Mucosa of rectum (tissue), 2 donors: Measurements from ENCODE around the gene NTSR2.

Experiments used
- H3K27ac ChIP-seq, 2 donors: one replicate each; pipeline ENCODE4 v1.7.0; 2013; ENCODE audit warnings: inconsistent platforms in 2 of 2, low read depth in 2 of 2, low read length in 2 of 2
- H3K27me3 ChIP-seq, 2 donors: one replicate each; pipeline ENCODE4 v1.7.0; 2013; ENCODE audit warnings: low read length in 2 of 2; ENCODE audit not compliant: control insufficient read depth in 2 of 2, insufficient read depth in 2 of 2
- H3K36me3 ChIP-seq, 2 donors: one replicate each; pipeline ENCODE4 v1.7.0; 2013; ENCODE audit warnings: low read length in 2 of 2; ENCODE audit not compliant: control insufficient read depth in 2 of 2, insufficient read depth in 2 of 2
- H3K4me1 ChIP-seq, 2 donors: one replicate each; pipeline ENCODE4 v1.7.0; 2013; ENCODE audit warnings: low read length in 2 of 2, mild to moderate bottlenecking in 1 of 2; ENCODE audit not compliant: control insufficient read depth in 2 of 2, insufficient read depth in 2 of 2
- H3K4me3 ChIP-seq, 2 donors: one replicate each; pipeline ENCODE4 v1.7.0; 2013; ENCODE audit warnings: low read length in 2 of 2
- H3K9ac ChIP-seq, 2 donors: one replicate each; pipeline ENCODE4 v1.7.0; 2013; ENCODE audit warnings: low read length in 2 of 2, low read depth in 1 of 2, mild to moderate bottlenecking in 1 of 2
- H3K9me3 ChIP-seq, 2 donors: one replicate each; pipeline ENCODE4 v1.7.0; 2013; ENCODE audit warnings: low read length in 2 of 2; ENCODE audit not compliant: control insufficient read depth in 2 of 2
- donor health status: healthy.
- donor health status: Normal muscosa, but diverticular disease.

Gene NTSR2

GRCh38 chr2:11669454-11670291 is at the start of gene NTSR2:
TSS of gene NTSR2 (minus strand) at chr2:11670195. CDS start at chr2:11670129, 66 bp downstream.
- peaks cover 5 to 10% of the 10 kb centered on the region in 2 donors for H3K27me3 ChIP-seq
- no peaks in the 10 kb centered on the region for H3K4me1 ChIP-seq
- no peak within 1 kb of the TSS for H3K27ac ChIP-seq
- H3K9ac ChIP-seq: no peak within 1 kb of the TSS
- no peaks in the 10 kb centered on the region for H3K9me3 ChIP-seq
- H3K36me3 ChIP-seq: no peaks in the 10 kb centered on the region
- H3K4me3 ChIP-seq: no peak within 1 kb of the TSS

- H3K27me3 ChIP-seq: peaks cover 0 to 9% of the 10 kb centered on the region in 2 donors
- H3K4me3 ChIP-seq: no peak overlapping the region
- H3K9ac ChIP-seq: no peak overlapping the region
- no peaks in the 10 kb centered on the region for H3K36me3 ChIP-seq
- H3K9me3 ChIP-seq: no peaks in the 10 kb centered on the region
- H3K4me1 ChIP-seq: no peaks in the 10 kb centered on the region
- H3K27ac ChIP-seq: no peak overlapping the region
Measured at GRCh38 chr2:11719230-11719977, 49.4 kb upstream of the NTSR2 start.

GRCh38 chr2:11718606-11719005 is 48.6 kb upstream of the NTSR2 start:
- H3K36me3 ChIP-seq: no peaks in the 10 kb centered on the region
- no peak overlapping the region for H3K27ac ChIP-seq
- H3K4me1 ChIP-seq: no peaks in the 10 kb centered on the region
- peaks cover 0 to 9% of the 10 kb centered on the region in 2 donors for H3K27me3 ChIP-seq
- no peak overlapping the region for H3K4me3 ChIP-seq
- H3K9me3 ChIP-seq: no peaks in the 10 kb centered on the region
- no peak overlapping the region for H3K9ac ChIP-seq

GRCh38 chr2:11717623-11718022 is 47.6 kb upstream of the NTSR2 start:
- no peak overlapping the region for H3K4me3 ChIP-seq
- H3K9ac ChIP-seq: no peak overlapping the region
- no peaks in the 10 kb centered on the region for H3K4me1 ChIP-seq
- no peak overlapping the region for H3K27ac ChIP-seq
- no peaks in the 10 kb centered on the region for H3K36me3 ChIP-seq
- peaks cover 0 to 9% of the 10 kb centered on the region in 2 donors for H3K27me3 ChIP-seq
- H3K9me3 ChIP-seq: no peaks in the 10 kb centered on the region

GRCh38 chr2:11716689-11717321 is 46.8 kb upstream of the NTSR2 start:
- Histone ChIP-seq H3K9ac (no peak overlapping the region), H3K4me3 (no peak overlapping the region), H3K4me1 (no peaks in the 10 kb centered on the region), H3K27me3 (peaks cover 0 to 9% of the 10 kb centered on the region in 2 donors), H3K36me3 (no peaks in the 10 kb centered on the region), H3K9me3 (no peaks in the 10 kb centered on the region), H3K27ac (no peak overlapping the region)

GRCh38 chr2:11715987-11716652 is 46.1 kb upstream of the NTSR2 start:
- Histone ChIP-seq H3K4me1 (no peaks in the 10 kb centered on the region), H3K9me3 (no peaks in the 10 kb centered on the region), H3K36me3 (no peaks in the 10 kb centered on the region), H3K27ac (no peak overlapping the region), H3K4me3 (no peak overlapping the region), H3K9ac (no peak overlapping the region), H3K27me3 (peaks cover 0 to 9% of the 10 kb centered on the region in 2 donors)

GRCh38 chr2:11713815-11714214 is 43.8 kb upstream of the NTSR2 start:
- Histone ChIP-seq H3K27me3 (no peaks in the 10 kb centered on the region), H3K4me3 (no peak overlapping the region), H3K36me3 (no peaks in the 10 kb centered on the region), H3K9me3 (no peaks in the 10 kb centered on the region), H3K9ac (no peak overlapping the region), H3K27ac (no peak overlapping the region), H3K4me1 (no peaks in the 10 kb centered on the region)

GRCh38 chr2:11712866-11713265 is 42.9 kb upstream of the NTSR2 start:
- Histone ChIP-seq H3K9ac (no peak overlapping the region), H3K36me3 (no peaks in the 10 kb centered on the region), H3K4me1 (no peaks in the 10 kb centered on the region), H3K27ac (no peak overlapping the region), H3K9me3 (no peaks in the 10 kb centered on the region), H3K4me3 (no peak overlapping the region), H3K27me3 (no peaks in the 10 kb centered on the region)

GRCh38 chr2:11711751-11712150 is 41.8 kb upstream of the NTSR2 start:
- Histone ChIP-seq H3K27me3 (no peaks in the 10 kb centered on the region), H3K27ac (no peak overlapping the region), H3K4me1 (no peaks in the 10 kb centered on the region), H3K9ac (no peak overlapping the region), H3K4me3 (no peak overlapping the region), H3K9me3 (no peaks in the 10 kb centered on the region), H3K36me3 (no peaks in the 10 kb centered on the region)
